DOHH2 (cell line): Measurements from ENCODE around the gene CLDN17.

Experiments used
- H3F3A ChIP-seq: fragments of 200-600 bp; sonication (generic), shearing (Covaris generic); 2 replicates; pipeline ENCODE4 v1.6.0; 2016; ENCODE audit warnings: antibody characterized with exemption, mild to moderate bottlenecking; ENCODE audit not compliant: control insufficient read depth, insufficient read depth
- H3K27ac ChIP-seq: fragments of 200-600 bp; sonication (generic); 2 replicates; pipeline ENCODE4 v1.5.1; 2014; ENCODE audit warnings: low read depth, mild to moderate bottlenecking, low read length, moderate library complexity
- H3K27me3 ChIP-seq: fragments of 200-600 bp; sonication (generic); 2 replicates; pipeline ENCODE4 v1.6.1; 2014; ENCODE audit warnings: mild to moderate bottlenecking, low read length, mixed read lengths; ENCODE audit not compliant: control insufficient read depth
- H3K36me3 ChIP-seq: fragments of 200-600 bp; sonication (generic); 2 replicates; pipeline ENCODE4 v1.6.1; 2014; ENCODE audit warnings: mild to moderate bottlenecking, low read length, moderate library complexity, mixed read lengths; ENCODE audit not compliant: control insufficient read depth
- H3K4me1 ChIP-seq: fragments of 200-600 bp; sonication (generic); 2 replicates; pipeline ENCODE4 v1.6.1; 2014; ENCODE audit warnings: mild to moderate bottlenecking, low read length, mixed read lengths; ENCODE audit not compliant: control insufficient read depth
- H3K4me2 ChIP-seq: fragments of 200-600 bp; sonication (generic); 2 replicates; pipeline ENCODE4 v1.6.0; 2014; ENCODE audit warnings: mild to moderate bottlenecking, low read length, moderate library complexity
- H3K4me3 ChIP-seq: fragments of 200-600 bp; sonication (generic); 2 replicates; pipeline ENCODE4 v1.5.1; 2014; ENCODE audit warnings: mild to moderate bottlenecking, low read length, mixed read lengths
- H3K79me2 ChIP-seq: fragments of 200-600 bp; sonication (generic); 2 replicates; pipeline ENCODE4 v1.6.1; 2014; ENCODE audit warnings: mild to moderate bottlenecking, low read length, mixed read lengths; ENCODE audit not compliant: control insufficient read depth
- H3K9me2 ChIP-seq: fragments of 200-600 bp; sonication (generic); replicated peaks from 2 replicates; pipeline ENCODE4 v1.6.1; 2014; ENCODE audit warnings: mild to moderate bottlenecking, low read length, mixed read lengths; ENCODE audit not compliant: control insufficient read depth
- H3K9me3 ChIP-seq: fragments of 200-600 bp; sonication (generic); 2 replicates; pipeline ENCODE4 v1.6.1; 2014; ENCODE audit warnings: antibody characterized with exemption, low read length, mixed read lengths; ENCODE audit not compliant: control insufficient read depth, insufficient read depth
- H4K20me1 ChIP-seq: fragments of 200-600 bp; sonication (generic); 2 replicates; pipeline ENCODE4 v1.6.0; 2014; ENCODE audit warnings: low read depth, mild to moderate bottlenecking, antibody characterized with exemption, low read length, moderate library complexity; ENCODE audit not compliant: control insufficient read depth, insufficient read depth
- CTCF ChIP-seq: fragments of 200-600 bp; sonication (generic); IDR thresholded peaks from one replicate; pipeline ENCODE4 v1.5.1; 2014; ENCODE audit warnings: antibody characterized with exemption, mild to moderate bottlenecking, low read depth, low read length; ENCODE audit not compliant: poor library complexity, severe bottlenecking
- EZH2phosphoT487 ChIP-seq: fragments of 200-600 bp; sonication (generic); IDR thresholded peaks from 2 replicates; pipeline ENCODE4 v1.6.1; 2017; ENCODE audit warnings: borderline replicate concordance, mild to moderate bottlenecking, antibody characterized with exemption, low read length, moderate library complexity, mixed read lengths

Gene CLDN17

GRCh38 chr21:30116479-30116878 is 50.1 kb downstream of the CLDN17 start:
- Histone ChIP-seq H3K79me2 (no peaks in the 10 kb centered on the region), H3F3A (no peaks in the 10 kb centered on the region), H3K36me3 (no peaks in the 10 kb centered on the region), H3K27me3 (no peaks in the 10 kb centered on the region), H3K4me3 (no peak overlapping the region), H3K4me1 (no peaks in the 10 kb centered on the region), H3K4me2 (no peak overlapping the region), H3K27ac (no peak overlapping the region), H4K20me1 (no peaks in the 10 kb centered on the region), H3K9me2 (no peaks in the 10 kb centered on the region), H3K9me3 (no peaks in the 10 kb centered on the region)
- no peak for TF ChIP-seq EZH2phosphoT487
- TF ChIP-seq CTCF = no peak
